NCI-H1694 (cell line): ENCODE results near the gene LGALS7.
"Not testable (repeated sequence)": the region's sequence is repeated elsewhere in the genome, so short reads cannot be mapped to it uniquely, and the experiment has no call there.

ENCODE experiments used
- DNase-seq: peaks from one replicate; lab custom pipeline; 2025; lab: John Stamatoyannopoulos, UW

Gene LGALS7

GRCh38 chr19:38770949-38771275 lies 2.4 kb downstream of the LGALS7 start:
- not testable (repeated sequence) for DNase-seq

- DNase-seq = not testable (repeated sequence)
These were observed 2.9 kb downstream of the LGALS7 start for GRCh38 chr19:38770228-38770948.

GRCh38 chr19:38769635-38770211 lies 3.6 kb downstream of the LGALS7 start:
- no peak for DNase-seq

GRCh38 chr19:38766276-38767047 lies 6.9 kb downstream of the LGALS7 start:
- no peak for DNase-seq

- no peak for DNase-seq
These were observed 8.1 kb downstream of the LGALS7 start for GRCh38 chr19:38765214-38765613.

- no peak for DNase-seq
These were observed 9.5 kb downstream of the LGALS7 start for GRCh38 chr19:38763795-38764220.

- not testable (repeated sequence) for DNase-seq
These were observed 11.4 kb downstream of the LGALS7 start for GRCh38 chr19:38761884-38762389.

- DNase-seq = not testable (repeated sequence)
These were observed 12.4 kb downstream of the LGALS7 start for GRCh38 chr19:38760805-38761517.

- DNase-seq = no peak
These were observed 13.7 kb downstream of the LGALS7 start for GRCh38 chr19:38759590-38760003.

- not testable (repeated sequence) for DNase-seq
These were observed 19.1 kb downstream of the LGALS7 start for GRCh38 chr19:38754196-38754595.

GRCh38 chr19:38753783-38754182 lies 19.5 kb downstream of the LGALS7 start:
- not testable (repeated sequence) for DNase-seq

- DNase-seq = no peak
These were observed 28.0 kb downstream of the LGALS7 start for GRCh38 chr19:38745316-38745715.

GRCh38 chr19:38744874-38745273 lies 28.4 kb downstream of the LGALS7 start:
- DNase-seq = no peak

GRCh38 chr19:38744298-38744681 lies 29.0 kb downstream of the LGALS7 start, which contains the start of gene CAPN12:
Gene CAPN12, minus strand, starts transcription at chr19:38744474. Its CDS starts 309 bp downstream, at chr19:38744165.
- DNase-seq = no peak

- no peak for DNase-seq
These were observed 29.7 kb downstream of the LGALS7 start for GRCh38 chr19:38743394-38744297.

- DNase-seq = no peak
These were observed 30.4 kb downstream of the LGALS7 start for GRCh38 chr19:38742906-38743305.

- no peak for DNase-seq
These were observed 31.0 kb downstream of the LGALS7 start for GRCh38 chr19:38742296-38742695.

GRCh38 chr19:38741670-38742069 lies 31.6 kb downstream of the LGALS7 start:
- no peak for DNase-seq

GRCh38 chr19:38740932-38741331 lies 32.4 kb downstream of the LGALS7 start:
- DNase-seq = no peak

GRCh38 chr19:38740257-38740592 lies 33.1 kb downstream of the LGALS7 start:
- DNase-seq = no peak
